Measurements from ENCODE around the gene P2RY11. TPM values are rescaled to one million over a fixed set of nuclear protein-coding genes. Genes with fewer than 3 reads are reported as not detected.

Gene P2RY11
- total RNA-seq, 1 donor from 2014 or later = 4.6 TPM

GRCh38 chr19:10093295-10094186 is 18.0 kb upstream of the P2RY11 start:
- DNase-seq = no peak

GRCh38 chr19:10095622-10095947 is 15.9 kb upstream of the P2RY11 start:
- no peak for DNase-seq

- DNase-seq = peak; percentile 96
Observed at GRCh38 chr19:10095948-10096614, 15.4 kb upstream of the P2RY11 start.

- peak; percentile 48 for DNase-seq
Observed at GRCh38 chr19:10096615-10096963, 14.9 kb upstream of the P2RY11 start.

GRCh38 chr19:10100163-10100785 is 11.2 kb upstream of the P2RY11 start:
- DNase-seq = no peak

GRCh38 chr19:10102787-10103236 is 8.7 kb upstream of the P2RY11 start:
- no peak for DNase-seq

GRCh38 chr19:10104130-10104513 is 7.4 kb upstream of the P2RY11 start:
- no peak for DNase-seq

- DNase-seq = no peak
Observed at GRCh38 chr19:10104665-10105508, 6.6 kb upstream of the P2RY11 start.

- no peak for DNase-seq
Observed at GRCh38 chr19:10105509-10106099, 5.9 kb upstream of the P2RY11 start.

- peak; percentile 99 for DNase-seq
Observed at GRCh38 chr19:10106100-10106936, 5.2 kb upstream of the P2RY11 start, which contains the start of gene PPAN. Gene PPAN, plus strand, starts transcription at chr19:10106362. Its CDS starts 33 bp downstream, at chr19:10106395.

GRCh38 chr19:10107254-10107653 is 4.2 kb upstream of the P2RY11 start:
- DNase-seq = no peak

- DNase-seq = no peak
Observed at GRCh38 chr19:10107817-10108367, 3.6 kb upstream of the P2RY11 start.

- DNase-seq = no peak
Observed at GRCh38 chr19:10109528-10109927, 2.0 kb upstream of the P2RY11 start.

- DNase-seq = no peak
Observed at GRCh38 chr19:10110076-10110971, 1.2 kb upstream of the P2RY11 start.

GRCh38 chr19:10110972-10111317 is 548 bp upstream of the P2RY11 start:
- DNase-seq = no peak

- DNase-seq = no peak
Observed at GRCh38 chr19:10112037-10112761, 706 bp downstream of the P2RY11 start.

GRCh38 chr19:10112895-10113591 is 1.6 kb downstream of the P2RY11 start:
- DNase-seq = peak; percentile 60

GRCh38 chr19:10113592-10113963 is 2.1 kb downstream of the P2RY11 start:
- no peak for DNase-seq
